ENCODE measurements around the gene ATG2A.
A peak's percentile ranks its signal among the peaks of the same experiment; 100 is the strongest.

The ATG2A gene

DNA sequence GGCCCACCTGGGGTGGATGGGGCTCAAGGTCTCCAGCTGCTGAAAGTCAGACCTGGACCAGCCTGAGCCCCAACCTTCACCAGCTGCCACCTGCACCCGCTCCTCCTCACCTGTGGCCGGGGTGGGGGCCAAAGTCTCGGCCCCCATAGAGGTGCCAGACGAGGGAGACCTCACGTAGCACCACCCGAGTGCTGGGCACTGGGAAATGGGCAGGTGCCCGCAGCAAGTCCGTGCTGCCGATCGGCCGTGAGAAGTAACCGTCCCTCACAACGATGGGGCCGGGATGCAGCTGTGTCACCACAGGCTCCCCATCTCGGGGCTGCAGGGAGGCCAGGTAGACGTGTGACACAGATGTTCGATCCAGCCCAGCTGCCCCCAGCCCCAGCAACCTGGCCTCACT is 16.2 kb downstream of the ATG2A start:
- no peak for DNase-seq

DNA sequence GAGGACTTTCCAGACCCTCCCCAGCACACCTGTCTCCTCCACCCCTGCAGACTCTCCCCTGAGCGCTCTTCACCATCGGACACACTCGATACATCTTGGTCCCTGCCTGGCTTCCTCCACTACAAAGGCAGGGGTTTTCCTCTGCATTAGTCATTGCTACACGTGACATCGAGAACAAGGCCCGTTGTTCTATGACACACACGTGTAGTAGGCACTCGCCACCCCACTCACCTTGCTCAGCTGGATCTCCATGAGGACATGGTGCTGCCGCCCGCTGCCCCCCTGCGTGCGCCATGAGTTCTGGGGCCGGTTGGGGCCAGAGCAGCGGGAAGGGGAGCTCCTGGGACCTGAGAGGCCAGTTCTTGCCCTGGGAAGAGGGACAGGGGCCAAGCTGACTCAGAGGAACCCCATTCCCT is 16.7 kb downstream of the ATG2A start:
- no peak for DNase-seq

DNA sequence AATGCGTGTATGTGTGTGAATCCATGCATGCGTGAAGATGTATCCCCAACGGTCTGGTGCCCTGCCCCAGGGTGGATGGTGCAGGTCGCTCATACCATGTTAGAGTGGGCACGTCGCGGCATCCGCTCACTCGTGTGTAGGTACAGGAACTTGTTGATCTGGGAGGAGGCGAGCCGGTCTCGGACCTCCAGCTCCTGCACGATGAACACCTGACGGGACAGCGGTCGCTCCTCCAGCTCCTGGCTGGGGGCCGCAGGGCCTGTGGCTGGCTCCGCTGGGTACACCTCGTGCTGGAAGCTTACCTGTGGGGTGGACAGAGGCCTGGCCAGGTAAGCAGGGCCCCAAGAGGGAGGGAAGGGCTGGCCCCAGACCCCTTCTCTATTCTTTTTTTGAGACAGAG is 18.5 kb downstream of the ATG2A start:
- DNase-seq: no peak

DNA sequence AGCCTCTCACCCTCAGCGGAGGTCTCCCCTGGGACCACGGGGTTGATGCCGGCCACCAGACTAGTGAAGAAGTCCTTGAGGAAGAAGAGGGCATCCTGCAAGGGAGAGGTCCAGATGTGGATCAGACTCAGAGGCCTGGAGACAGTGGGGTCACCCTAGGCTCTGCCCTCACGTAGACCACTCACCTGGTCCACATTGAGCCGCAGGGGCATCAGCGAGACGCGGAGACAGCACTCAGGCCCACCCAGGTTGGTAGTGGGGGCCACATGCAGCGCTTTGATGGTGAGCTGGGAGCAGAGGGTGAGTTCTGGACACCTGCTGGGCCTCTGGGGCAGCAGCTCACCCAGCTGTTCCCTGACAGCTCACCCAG is 18.9 kb downstream of the ATG2A start:
- DNase-seq: no peak

DNA sequence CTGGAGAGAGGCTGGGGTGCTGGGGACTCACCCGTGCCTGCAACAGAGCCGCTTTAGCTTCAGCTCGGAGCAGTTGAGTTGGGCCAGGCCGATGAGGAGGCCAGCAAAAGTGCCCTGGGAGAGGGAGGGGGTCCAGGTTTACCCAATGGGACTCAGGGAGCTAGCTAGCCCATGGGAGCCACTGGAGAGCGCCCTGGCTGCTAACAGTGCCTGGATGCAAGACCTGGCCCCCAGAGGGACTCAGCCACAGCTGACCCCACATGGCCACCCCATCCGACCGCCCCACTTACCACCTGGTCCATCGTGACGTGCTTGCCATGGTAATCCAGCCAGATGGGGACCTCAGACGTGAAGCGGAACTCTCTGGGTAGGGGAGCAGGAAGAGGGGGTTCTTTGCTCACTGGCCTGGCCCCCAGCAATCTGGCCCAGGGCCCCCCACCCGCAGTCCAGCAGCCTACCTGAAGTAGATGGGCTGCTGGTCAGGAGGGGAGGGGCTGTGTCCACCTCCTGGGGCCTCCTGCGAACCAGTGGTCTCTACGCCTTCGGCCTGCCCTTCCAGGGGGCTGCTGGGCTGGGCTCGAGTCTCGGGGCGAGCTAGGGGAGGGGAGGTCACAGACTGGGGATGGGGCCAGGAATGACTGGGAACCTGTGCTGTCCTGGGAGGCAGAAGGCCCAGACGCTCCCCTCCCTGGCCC is 19.5 kb downstream of the ATG2A start:
- DNase-seq: no peak

DNA sequence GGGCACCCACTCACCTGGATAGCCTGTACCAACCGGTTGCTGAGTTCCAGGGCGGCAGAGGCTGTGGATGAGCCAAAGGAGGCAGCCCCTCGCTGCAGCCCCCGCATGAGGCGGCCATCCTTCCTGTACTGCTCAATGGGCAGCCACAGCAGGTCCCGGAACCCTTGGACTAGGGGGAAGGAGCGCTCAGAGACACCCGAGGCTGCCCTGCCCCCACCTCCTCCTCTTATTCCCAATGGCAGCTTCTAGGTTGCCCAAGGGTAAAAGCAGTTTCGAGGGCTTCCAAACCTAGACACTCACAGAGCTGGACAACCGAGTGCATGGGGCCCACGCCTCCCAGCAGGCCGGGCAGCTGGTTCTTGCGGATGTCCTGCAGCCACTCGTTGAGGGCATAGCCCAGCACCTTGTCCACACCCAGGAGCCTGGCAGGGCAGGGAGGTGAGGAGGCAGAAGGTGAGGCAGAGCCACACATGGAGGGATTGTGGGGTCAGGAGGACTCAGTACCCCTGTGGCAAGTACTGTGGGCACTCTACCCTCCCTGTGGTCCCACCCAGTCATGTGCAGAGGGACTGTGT is 20.5 kb downstream of the ATG2A start:
- DNase-seq: no peak

DNA sequence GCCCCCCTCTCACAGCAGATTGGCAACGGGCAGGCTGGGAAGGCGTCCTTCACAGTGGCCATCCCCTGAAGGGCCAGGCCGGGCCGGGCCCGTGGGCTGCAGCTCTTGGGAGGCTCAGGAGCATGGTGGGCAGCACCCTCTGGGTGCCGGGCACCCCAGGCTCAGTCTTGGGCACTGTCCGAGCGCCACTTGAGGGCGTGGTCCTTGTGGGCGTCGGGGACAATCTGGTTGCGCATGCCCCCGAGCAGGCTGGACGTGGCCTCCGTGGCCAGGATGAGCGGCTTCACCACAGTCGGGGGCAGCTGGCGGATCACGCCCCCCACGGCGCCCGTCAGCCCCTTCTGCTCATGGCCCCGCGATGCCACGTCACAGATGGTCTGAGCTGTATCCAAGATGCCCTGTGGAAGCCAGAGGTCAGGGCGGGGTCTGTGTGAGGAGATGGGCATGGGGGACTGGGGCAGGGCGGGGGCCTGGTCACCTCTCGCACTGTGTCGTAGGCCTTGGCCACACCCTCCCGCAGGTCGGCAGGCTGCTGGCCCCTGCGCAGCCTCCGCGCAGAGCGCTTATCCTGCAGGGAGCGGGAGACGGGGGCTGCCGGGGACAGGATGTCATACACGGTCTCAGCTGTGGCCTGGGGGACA is 22.1 kb downstream of the ATG2A start:
- DNase-seq: no peak

DNA sequence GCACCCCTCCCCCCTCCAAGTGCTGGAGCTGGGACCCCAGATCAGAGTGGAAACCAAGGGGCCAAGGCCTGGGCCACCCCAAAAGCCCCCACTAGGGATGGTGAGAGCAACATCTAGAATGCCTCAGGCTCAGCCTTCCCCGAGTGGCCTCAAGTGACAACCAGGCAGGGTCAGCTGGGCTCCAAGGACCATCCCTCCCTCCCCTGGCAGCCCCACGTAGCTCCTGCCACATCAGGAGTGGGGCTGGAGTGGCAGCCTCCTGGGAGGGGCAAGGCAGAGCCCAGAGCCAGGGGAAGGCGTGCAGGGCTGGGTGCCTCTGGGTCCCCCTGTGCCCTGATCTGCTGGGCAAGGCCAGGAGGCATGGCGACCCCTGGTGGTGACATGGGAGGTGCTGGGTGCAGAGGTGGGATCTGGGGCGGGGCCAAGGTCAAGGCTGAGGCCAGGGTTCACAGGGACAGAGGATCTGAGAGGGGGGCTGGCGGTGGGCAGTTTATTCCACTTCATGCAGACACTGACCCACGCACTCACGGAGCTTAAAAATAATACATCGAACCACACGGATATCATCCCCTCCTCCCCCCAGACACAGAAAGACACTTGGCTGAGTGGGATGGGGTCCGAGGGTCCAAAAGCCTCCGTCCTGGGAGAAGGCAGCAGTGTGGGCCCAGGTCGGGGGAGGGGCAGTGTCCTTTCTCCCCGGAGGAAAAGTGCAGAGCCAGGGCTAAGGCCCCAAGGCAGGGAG is 22.8 kb downstream of the ATG2A start:
- peak; percentile 38 to 64 for DNase-seq

DNA sequence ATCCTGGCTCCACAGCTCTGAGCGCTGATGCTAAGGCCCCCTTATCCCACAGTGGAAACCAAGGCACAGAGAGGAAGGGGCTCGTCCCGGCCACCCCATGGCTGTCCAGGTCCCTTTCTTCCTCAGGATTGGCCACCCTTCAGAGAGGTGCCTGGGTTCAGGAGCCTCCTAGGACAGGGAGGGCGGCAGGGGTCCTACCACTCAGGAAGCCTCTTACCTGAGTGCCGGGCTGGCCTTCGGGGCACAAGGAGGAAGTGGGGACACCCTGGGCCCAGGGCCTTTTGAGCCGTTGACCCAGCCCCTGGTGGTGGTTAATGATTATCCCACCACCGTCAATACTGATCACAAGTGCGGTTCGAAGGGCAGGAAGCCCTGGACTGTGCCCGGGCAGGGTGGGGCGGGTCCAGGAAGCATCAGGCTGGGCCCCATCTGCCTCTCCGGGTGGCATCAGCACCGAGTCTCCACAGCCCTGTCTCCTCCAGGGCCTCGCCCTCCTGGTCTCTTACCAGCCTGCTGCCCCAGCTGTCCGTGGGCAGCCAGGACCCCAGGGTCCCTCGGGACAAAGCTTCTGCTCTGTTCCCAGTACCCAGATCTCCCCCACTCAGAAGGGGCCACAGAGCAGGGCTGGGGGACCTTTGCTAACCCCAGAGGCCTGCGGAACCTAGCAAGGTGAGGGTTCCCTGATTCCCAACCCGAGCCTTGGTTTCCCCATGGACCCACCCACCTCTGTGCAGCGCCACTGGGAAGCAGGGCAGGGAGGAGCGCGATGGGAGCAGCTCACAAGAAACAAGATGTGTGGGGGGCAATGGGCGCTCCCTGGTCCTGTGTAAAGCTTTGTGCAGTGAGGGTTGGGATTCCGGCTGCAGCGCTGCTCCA is 23.6 kb downstream of the ATG2A start:
- DNase-seq: no peak

DNA sequence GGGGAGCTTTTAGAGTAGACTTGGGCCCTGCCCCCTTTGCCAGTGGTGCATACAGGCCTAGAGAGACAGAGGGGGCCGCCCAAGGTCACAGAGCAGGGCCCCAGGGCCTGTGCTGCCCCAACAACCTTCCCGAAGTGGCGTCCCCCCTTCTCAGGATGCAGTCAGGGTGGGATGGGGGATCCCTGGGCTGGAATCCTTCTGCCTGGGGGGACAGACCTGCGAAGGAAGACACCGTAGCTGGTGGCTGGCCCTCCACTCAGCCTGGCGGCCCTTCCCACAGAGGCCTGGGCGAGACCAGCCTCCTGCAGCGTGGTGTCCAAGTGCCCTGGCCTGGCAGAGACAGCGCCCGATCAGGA is 24.2 kb downstream of the ATG2A start:
- DNase-seq: no peak

DNA sequence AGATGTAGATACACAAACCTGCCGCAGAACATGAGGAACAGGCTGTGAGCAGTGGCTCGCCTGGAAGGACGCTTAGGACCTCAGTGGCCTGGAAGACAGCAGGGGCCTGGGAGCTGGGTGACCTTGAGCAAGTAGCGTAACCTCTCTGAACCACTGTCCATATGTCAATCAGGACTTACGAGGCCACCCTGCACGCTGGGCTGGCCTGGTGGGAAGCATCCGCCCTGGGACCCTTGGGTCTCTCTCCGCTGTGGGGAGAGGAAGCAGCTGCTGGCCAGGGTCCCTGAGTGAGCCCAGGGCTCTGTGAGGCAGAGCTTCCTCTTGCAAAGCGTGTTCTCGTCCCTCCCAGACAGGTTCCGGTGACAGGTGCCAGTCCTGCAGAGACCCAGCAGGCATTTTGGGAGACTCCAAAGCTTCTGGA is 24.6 kb downstream of the ATG2A start:
- no peak for DNase-seq

DNA sequence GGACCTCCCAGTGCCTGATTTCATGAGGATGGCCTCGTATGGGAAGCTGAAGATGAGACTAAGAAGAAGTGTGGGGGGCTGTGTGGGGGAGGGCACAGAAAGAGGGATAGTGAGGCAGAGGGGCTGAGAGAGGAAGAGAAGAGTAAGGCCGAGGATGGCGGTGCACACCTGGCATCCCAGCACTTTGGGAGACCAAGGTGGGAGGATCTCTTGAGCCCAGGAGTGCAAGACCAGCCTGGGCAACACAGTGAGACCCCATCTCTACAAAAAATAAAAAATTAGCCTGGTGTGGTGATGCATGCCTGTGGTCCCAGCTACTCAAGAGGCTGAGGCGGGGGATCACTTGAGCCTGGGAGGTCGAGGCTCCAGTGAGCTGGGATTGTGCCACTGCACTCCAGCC is 25.1 kb downstream of the ATG2A start:
- peak; percentile 50 to 74 for DNase-seq

DNA sequence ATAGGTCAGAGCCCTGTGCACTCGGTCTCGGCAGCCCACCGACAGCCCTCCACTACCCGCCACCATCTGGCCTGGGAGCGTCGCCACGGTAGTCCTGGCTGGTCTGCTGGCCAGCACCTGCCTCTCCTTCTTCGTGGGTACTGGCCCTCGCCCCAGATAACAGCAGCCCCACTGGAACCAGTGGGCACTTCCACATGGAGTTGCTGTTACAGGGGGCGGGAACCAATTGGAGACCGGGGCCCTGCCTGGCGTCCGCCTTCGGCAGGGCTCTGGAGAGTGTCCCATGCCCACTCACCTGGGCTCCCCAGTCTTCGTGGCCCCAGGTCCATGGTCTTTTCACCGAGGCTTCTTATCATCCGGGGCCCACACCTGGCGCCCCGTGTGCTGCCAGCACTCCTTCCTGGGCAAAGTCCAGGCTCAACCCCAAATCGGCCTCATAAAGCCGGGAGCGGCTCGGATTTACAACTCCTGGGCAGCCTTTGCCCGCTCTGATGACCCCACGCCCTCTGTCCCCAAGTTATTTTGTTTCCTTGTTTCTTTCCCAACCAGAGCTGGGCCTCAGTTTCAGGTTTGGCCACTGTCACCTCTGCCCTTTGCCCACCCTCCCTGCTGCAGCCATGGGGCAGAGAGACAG is 25.7 kb downstream of the ATG2A start:
- peak in 1 of 2 experiments; percentile 22 for DNase-seq

DNA sequence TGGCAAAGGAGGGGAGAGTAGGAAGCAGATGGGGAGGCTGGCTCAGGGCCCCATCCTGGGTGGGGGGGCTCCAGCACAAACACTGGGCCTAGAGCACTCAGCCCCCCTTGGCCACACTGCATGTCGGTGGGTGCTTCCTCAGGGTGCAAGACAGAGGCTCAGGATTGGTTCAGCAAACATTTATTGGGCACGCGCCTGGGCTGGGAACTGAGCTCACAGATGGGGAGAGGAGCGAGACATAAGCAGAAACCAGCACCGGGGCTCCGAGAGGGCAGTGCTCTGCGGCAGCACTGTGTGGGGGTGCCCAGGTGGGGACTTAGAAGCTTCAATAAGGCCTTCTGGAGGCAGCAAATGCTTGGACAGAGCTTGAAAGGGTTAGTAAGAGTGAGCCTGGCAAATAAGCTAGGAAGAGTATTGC is 26.5 kb downstream of the ATG2A start:
- peak; percentile 47 to 75 for DNase-seq

DNA sequence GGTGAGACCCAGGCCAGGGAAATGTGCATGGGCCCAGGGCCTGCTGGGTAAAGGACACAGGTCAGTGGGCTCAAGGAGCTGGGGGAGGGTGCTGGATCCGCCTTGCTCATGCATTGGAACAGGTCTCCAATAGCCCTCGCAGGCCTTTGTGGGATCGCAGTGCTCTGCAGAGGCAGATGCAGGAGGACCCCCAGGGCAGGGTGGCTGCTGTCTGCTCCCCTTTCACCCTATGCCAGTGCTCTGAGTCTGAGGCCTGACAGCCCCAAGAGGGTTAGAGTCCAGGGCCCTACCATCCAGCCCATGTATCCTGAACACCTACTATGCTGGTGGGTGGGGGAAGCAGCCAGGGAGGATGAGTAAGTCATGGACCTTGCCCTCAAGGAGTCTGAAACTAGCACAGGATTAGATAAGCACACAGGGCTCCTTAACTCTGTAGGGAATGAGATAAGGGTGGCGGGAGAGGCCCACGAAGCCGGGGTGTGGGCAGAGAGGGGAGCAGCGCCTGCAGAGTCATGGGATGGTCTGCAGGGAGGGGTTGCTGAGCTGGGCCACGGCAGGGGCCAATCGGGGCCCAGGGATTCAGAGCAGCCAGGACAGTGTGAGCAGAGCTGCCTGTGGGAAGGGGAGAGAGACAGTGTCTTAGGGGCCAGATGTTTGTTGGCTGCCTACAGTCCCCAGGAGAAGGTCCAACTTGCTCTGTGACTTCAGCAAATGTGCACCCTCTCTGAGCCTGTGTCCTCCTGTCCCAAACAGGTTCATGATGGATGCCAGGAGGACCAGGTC is 28.1 kb downstream of the ATG2A start:
- DNase-seq: no peak

DNA sequence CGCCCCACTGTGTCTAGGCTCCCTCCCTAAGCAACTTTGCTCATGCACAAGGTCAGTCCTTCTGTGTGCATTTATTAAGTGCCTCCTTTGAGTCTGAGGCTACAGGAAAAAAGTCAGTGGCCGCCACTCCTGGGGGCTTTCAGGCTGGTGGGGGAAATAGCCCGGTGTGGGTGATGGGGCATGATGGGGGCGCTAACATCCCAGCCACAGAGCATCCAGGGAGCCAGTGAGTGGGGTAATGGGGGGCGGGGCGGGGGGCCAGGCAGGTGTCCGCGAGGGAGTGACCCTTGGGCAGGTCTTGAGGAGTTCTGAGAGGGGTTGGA is 28.6 kb downstream of the ATG2A start:
- no peak for DNase-seq

DNA sequence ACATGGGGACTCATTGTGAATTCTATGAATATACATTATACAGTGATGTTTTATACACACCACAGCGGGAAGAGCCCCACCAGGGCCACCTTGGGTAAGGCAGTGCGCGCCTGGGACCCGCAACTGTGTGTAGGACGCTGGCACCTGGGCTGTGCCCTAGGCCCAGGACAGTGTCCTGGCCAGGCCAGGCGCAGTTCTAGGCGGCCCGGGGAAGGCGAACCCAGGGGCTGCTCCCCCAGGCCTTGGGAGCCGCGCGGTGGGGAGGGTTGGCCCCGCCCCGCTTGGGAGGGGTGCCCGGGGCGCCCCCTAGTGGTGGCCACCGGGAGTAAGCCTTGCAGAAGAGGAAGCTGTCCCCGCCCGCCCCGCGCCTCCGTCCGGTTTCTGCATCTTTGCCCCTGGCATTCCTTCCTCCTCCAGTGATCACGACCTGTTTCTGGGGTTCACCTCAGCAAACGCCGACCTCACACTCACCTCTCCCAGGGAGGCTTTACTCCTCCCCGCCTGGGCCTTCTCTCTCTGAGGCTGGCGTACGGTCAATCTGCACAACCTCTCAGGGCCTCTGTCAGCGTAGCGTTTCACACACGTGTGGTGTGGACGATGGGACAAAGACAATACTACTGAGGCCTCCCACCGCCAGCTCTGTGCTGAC is 29.1 kb downstream of the ATG2A start:
- DNase-seq: peak; percentile 29 to 34

DNA sequence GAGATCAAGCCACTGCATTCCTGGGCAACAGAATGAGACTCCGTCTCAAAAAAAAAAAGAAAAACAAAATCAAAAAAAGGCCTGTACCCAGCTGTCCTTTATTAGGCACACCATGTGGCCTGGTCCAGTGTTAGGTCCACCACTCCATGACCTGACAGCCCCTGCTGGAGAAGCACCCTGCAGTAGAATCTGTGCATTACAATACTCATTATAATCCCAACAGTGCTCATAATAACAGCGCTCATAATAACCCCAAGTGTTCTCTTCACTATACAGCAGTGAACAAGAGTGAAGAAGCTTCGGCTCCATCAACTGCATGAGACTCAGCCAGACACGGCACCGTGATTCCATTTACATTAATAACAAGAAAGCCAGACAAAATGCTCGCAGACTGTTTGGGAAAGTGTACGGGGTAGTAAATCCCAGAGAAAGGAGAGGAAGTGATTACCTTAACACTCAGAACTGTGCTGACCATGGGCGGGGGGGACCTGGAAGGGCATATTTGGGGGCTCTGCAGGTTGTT is 29.7 kb downstream of the ATG2A start:
- no peak for DNase-seq

DNA sequence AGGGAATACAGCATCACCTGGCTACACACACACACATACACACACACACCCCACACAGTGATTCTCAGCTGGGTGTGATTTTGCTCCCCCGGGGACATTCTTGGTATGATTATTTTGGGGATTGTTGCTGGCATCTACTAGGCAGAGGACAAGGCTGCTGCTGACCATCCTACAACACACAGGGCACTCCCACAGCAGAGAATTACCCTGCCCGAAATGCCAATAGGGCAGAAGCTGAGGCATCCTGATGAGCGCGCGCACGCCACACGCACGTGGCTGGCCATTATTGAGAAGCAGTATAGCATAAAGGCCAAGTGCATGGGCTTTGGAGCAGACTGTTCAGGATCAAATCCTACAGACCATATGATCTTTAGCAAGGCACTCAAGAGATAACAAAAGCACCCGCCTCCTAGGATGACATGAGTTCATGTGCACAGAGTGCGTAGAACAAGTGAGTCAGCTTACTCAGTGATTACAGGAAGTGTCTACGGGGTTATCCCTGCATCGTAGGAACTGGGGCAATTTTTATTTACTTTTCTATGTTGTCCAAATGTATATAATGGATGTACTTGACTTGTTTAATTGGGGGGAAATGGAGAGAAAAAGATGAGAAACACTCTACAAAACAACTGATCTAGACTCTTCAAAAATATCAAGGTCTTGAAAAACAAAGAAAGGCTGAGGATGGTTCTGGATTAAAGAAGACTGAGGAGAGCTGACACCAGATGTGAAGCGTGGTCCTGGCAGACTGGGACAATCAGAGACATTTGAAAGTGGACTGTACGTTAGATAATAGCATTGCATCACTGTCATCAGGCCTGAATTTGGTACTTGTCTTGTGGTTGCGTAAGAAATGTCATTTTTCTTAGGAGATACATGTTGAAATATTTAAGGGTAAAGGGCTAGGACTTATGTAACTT is 31.4 kb downstream of the ATG2A start:
- DNase-seq: no peak

DNA sequence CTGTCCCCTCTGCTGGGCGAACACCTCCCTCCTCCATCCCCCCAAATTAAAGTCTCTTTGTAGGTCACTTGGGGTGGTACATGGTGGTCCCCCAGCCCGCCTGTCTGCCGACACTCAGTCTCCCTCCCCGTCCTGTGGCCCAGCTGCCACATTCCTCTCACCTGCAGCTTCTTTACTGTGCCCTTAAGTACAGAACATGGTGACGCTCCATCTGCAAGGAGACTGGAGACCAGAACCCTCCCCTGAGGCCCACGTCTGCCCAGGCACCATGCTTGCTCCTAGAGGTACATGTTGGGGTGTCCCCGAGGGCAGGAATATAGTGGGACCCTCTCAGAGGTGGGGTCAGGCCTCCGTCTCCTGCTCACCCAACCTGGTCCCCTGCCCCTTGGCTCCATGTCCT is 33.0 kb downstream of the ATG2A start:
- no peak for DNase-seq

Measured in NCI-H524 (cell line).